ENCODE data around the gene ZNF654. TPM values are rescaled to one million over a fixed set of nuclear protein-coding genes. Genes with fewer than 3 reads are reported as not detected.

ZNF654 gene
- total and polyA plus RNA-seq, 9 of the 15 experiments (the other 6 are each of a cell fraction or from before 2014, with no cell fraction given) = 2.4 to 8.6 (median 5.1) TPM

DNA sequence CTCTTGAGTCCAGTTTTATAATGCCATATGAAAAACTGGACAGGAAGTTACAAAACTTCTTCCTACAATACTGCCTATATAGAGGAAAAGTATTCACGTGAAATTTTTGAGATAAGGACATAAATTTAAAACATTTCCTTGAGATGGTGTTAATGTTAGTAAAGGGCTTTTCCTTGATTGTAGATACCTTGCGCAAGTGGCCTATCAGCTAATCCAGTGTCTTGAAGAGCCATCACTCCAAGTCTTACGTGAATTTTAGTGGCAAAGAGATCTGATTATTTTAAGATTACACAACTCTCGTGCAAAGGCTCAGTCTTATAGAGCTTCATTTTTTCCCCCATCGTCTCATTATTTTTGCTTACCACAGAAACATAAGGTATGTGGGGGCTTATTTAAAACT is 109.1 kb downstream of the ZNF654 start:
- Histone ChIP-seq H4K20me1 (replicated peaks; ENCODE audit: control insufficient read depth, insufficient read depth, low read length) (no peaks in the 10 kb centered on the region), H3K27me3 (ENCODE audit: control insufficient read depth in 2 of 2, insufficient read depth in 2 of 2, low read length in 2 of 2) (no peaks in the 10 kb centered on the region), H3K4me3 (no peak overlapping the region), H3K4me2 (ENCODE audit: insufficient read depth, low read length) (no peak overlapping the region), H2AFZ (ENCODE audit: low read depth, low read length) (no peak overlapping the region), H3K79me2 (ENCODE audit: control insufficient read depth, insufficient read depth, low read length) (no peaks in the 10 kb centered on the region), H3K4me1 (replicated peaks in 1 of 2; ENCODE audit: control insufficient read depth in 2 of 2, insufficient read depth in 2 of 2, low read length in 2 of 2) (no peaks in the 10 kb centered on the region), H3K9me3 (replicated peaks; ENCODE audit: control insufficient read depth, insufficient read depth, low read depth, low read length) (no peaks in the 10 kb centered on the region), H3K9me1 (ENCODE audit: control insufficient read depth, insufficient read depth, low read length) (no peaks in the 10 kb centered on the region), H3K9ac (ENCODE audit: insufficient read depth in 1 of 2, low read depth in 2 of 2, low read length in 2 of 2) (no peak overlapping the region), H3K27ac (ENCODE audit: extremely low read depth, low read depth, low read length) (no peak overlapping the region), H3K36me3 (ENCODE audit: control insufficient read depth, insufficient read depth, low read length) (no peaks in the 10 kb centered on the region)
- DNase-seq (ENCODE audit: extremely low read depth in 1 of 4, low spot score in 3 of 4) (no peak), ATAC-seq (no peak), FAIRE-seq (no peak)
- ChIA-PET POLR2A (interaction anchor here (0.6 kb wide), 1 partner anchor 441 kb away, joined by 6 read pairs; no protein-coding TSS in a partner anchor), CTCF (ENCODE audit: low intra/inter-chr PET ratio) (no interaction called here)
- no TSS peak for BruUV-seq (replicated peaks)
- intact Hi-C loops (cut with micrococcal nuclease) (no loop called here), in situ Hi-C loops (cut with MboI) (no loop called here)
- TF ChIP-seq ZNF76 (CRISPR knock-in tag; IDR thresholded peaks at IDR 0.05; ENCODE audit: borderline replicate concordance) = no peak
- no peak for TF ChIP-seq DIDO1 (tag; IDR thresholded peaks at IDR 0.05; ENCODE audit: low read depth)
- no peak for TF ChIP-seq ZBTB1 (CRISPR knock-in tag; IDR thresholded peaks at IDR 0.05; ENCODE audit: borderline replicate concordance, low read depth)
- TF ChIP-seq, protein P1, sequence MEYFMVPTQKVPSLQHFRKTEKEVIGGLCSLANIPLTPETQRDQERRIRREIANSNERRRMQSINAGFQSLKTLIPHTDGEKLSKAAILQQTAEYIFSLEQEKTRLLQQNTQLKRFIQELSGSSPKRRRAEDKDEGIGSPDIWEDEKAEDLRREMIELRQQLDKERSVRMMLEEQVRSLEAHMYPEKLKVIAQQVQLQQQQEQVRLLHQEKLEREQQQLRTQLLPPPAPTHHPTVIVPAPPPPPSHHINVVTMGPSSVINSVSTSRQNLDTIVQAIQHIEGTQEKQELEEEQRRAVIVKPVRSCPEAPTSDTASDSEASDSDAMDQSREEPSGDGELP (CRISPR knock-in tag; IDR thresholded peaks at IDR 0.05; ENCODE audit: borderline replicate concordance) = no peak
- TF ChIP-seq ZNF778 (CRISPR knock-in tag; IDR thresholded peaks at IDR 0.05) = no peak
- TF ChIP-seq, protein P2, sequence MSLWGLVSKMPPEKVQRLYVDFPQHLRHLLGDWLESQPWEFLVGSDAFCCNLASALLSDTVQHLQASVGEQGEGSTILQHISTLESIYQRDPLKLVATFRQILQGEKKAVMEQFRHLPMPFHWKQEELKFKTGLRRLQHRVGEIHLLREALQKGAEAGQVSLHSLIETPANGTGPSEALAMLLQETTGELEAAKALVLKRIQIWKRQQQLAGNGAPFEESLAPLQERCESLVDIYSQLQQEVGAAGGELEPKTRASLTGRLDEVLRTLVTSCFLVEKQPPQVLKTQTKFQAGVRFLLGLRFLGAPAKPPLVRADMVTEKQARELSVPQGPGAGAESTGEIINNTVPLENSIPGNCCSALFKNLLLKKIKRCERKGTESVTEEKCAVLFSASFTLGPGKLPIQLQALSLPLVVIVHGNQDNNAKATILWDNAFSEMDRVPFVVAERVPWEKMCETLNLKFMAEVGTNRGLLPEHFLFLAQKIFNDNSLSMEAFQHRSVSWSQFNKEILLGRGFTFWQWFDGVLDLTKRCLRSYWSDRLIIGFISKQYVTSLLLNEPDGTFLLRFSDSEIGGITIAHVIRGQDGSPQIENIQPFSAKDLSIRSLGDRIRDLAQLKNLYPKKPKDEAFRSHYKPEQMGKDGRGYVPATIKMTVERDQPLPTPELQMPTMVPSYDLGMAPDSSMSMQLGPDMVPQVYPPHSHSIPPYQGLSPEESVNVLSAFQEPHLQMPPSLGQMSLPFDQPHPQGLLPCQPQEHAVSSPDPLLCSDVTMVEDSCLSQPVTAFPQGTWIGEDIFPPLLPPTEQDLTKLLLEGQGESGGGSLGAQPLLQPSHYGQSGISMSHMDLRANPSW (CRISPR knock-in tag; IDR thresholded peaks at IDR 0.05) = no peak
- TF ChIP-seq TCF7 (IDR thresholded peaks at IDR 0.05; ENCODE audit: borderline replicate concordance) = no peak
- TF ChIP-seq JUND (IDR thresholded peaks at IDR 0.05; ENCODE audit: borderline replicate concordance, low read depth, low read length) = no peak
- no peak for TF ChIP-seq JUND (tag; IDR thresholded peaks at IDR 0.05; ENCODE audit: borderline replicate concordance, low read depth, low read length)
- TF ChIP-seq, protein P3, sequence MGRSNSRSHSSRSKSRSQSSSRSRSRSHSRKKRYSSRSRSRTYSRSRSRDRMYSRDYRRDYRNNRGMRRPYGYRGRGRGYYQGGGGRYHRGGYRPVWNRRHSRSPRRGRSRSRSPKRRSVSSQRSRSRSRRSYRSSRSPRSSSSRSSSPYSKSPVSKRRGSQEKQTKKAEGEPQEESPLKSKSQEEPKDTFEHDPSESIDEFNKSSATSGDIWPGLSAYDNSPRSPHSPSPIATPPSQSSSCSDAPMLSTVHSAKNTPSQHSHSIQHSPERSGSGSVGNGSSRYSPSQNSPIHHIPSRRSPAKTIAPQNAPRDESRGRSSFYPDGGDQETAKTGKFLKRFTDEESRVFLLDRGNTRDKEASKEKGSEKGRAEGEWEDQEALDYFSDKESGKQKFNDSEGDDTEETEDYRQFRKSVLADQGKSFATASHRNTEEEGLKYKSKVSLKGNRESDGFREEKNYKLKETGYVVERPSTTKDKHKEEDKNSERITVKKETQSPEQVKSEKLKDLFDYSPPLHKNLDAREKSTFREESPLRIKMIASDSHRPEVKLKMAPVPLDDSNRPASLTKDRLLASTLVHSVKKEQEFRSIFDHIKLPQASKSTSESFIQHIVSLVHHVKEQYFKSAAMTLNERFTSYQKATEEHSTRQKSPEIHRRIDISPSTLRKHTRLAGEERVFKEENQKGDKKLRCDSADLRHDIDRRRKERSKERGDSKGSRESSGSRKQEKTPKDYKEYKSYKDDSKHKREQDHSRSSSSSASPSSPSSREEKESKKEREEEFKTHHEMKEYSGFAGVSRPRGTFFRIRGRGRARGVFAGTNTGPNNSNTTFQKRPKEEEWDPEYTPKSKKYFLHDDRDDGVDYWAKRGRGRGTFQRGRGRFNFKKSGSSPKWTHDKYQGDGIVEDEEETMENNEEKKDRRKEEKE (IDR thresholded peaks at IDR 0.05; ENCODE audit: borderline replicate concordance in 1 of 2, control insufficient read depth in 1 of 2, low read depth in 2 of 2, low read length in 1 of 2) = no peak
- TF ChIP-seq, protein P4, sequence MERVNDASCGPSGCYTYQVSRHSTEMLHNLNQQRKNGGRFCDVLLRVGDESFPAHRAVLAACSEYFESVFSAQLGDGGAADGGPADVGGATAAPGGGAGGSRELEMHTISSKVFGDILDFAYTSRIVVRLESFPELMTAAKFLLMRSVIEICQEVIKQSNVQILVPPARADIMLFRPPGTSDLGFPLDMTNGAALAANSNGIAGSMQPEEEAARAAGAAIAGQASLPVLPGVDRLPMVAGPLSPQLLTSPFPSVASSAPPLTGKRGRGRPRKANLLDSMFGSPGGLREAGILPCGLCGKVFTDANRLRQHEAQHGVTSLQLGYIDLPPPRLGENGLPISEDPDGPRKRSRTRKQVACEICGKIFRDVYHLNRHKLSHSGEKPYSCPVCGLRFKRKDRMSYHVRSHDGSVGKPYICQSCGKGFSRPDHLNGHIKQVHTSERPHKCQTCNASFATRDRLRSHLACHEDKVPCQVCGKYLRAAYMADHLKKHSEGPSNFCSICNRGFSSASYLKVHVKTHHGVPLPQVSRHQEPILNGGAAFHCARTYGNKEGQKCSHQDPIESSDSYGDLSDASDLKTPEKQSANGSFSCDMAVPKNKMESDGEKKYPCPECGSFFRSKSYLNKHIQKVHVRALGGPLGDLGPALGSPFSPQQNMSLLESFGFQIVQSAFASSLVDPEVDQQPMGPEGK (CRISPR knock-in tag; IDR thresholded peaks at IDR 0.05; ENCODE audit: borderline replicate concordance) = no peak
- TF ChIP-seq, protein P5, sequence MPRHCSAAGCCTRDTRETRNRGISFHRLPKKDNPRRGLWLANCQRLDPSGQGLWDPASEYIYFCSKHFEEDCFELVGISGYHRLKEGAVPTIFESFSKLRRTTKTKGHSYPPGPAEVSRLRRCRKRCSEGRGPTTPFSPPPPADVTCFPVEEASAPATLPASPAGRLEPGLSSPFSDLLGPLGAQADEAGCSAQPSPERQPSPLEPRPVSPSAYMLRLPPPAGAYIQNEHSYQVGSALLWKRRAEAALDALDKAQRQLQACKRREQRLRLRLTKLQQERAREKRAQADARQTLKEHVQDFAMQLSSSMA (CRISPR knock-in tag; IDR thresholded peaks at IDR 0.05) = no peak
- 63% methylated on average over 5 of the region's 5 CpGs for WGBS (ENCODE audit: insufficient coverage, low coverage, missing lambda C conversion rate)

Data from K562 (cell line).